Middle frontal gyrus (tissue), 1 donor: ENCODE data around the gene KCNE3.

Source experiments
- DNase-seq: peaks from one replicate; pipeline ENCODE4 v3.0.0-alpha.2; 2015; ENCODE audit warnings: low spot score; ENCODE audit errors: extremely low spot score

KCNE3 gene, protein sequence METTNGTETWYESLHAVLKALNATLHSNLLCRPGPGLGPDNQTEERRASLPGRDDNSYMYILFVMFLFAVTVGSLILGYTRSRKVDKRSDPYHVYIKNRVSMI

DNA sequence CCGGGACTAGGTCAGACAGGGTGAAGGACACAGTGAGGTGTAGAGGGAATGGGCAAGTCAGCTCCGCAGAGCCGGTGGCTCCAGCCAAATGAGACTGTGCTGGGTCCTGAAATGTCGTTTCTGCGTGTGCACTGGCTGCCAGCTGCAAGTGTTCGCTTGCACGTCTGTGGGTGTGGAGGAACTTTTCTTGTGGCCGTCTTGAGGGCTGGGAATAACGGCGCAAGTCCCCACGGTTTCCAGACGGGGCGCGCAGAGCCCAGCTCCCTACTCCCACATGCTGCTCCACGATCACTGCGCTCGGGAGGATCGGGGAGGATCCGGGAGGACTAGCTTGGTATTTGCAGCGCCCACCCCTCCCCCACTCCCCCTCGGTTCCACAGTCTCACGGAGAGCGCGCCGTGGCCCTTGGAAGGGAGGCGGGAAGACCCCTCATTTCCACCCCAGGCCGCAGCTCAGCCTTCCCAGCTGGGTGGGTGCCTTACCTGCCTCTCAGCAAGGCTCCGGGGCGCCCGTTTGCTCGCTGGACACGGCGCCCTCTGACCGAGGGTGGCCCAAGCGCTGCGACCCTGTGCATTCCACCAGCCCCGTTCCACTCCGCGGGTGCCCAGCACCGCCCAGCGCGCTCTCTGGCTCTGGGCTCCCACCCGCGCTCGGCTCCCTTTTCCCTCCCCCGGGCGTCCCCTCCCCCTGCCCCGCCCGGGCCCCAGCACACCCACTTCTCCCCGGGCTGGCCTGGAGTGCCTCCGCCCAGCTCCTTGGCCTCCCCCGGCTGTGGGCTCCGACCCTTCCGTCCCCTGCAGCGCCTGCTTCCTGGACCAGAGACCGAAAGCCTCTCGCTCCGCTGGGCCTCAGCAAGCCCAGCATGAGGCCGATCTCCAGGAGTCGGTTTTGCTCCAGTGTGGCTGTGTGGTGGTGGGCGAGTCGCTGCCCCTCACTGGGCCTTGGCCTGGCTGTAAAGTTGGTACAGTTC is at the start of gene KCNE3:
Gene KCNE3, minus strand, starts transcription at position 634 of the 970 bp plus-strand sequence. CDS start 9,986 bp downstream, outside the sequence.
- no peak for DNase-seq

DNA sequence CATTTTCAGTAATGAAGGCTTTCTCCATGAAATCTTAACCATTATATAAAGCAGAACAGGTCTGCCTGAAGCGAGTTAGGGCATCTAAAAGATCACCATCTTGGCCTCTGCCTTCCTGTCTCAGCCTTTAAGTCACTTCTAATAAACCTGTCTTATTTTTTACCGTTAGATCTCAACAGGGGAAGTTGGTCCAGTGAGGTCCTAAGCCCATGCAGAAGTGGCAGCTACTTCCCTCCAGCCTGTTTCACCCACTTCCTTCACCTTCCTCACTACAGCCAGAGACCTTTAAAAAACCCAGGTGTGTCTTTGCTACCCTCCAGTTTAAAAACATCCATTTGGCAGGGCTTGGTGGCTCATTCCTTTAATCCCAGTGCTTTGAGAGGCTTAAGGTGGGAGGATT is 40.2 kb upstream of the KCNE3 start:
- no peak for DNase-seq

GRCh38 chr11:74506823-74507222 is 39.5 kb upstream of the KCNE3 start:
- no peak for DNase-seq

GRCh38 chr11:74505911-74506310 is 38.6 kb upstream of the KCNE3 start:
- no peak for DNase-seq

GRCh38 chr11:74504100-74504691 is 36.8 kb upstream of the KCNE3 start:
- DNase-seq = no peak

- DNase-seq = no peak
These were observed 27.6 kb upstream of the KCNE3 start for GRCh38 chr11:74494916-74495315.

GRCh38 chr11:74493791-74494630 is 26.7 kb upstream of the KCNE3 start:
- no peak for DNase-seq

DNA sequence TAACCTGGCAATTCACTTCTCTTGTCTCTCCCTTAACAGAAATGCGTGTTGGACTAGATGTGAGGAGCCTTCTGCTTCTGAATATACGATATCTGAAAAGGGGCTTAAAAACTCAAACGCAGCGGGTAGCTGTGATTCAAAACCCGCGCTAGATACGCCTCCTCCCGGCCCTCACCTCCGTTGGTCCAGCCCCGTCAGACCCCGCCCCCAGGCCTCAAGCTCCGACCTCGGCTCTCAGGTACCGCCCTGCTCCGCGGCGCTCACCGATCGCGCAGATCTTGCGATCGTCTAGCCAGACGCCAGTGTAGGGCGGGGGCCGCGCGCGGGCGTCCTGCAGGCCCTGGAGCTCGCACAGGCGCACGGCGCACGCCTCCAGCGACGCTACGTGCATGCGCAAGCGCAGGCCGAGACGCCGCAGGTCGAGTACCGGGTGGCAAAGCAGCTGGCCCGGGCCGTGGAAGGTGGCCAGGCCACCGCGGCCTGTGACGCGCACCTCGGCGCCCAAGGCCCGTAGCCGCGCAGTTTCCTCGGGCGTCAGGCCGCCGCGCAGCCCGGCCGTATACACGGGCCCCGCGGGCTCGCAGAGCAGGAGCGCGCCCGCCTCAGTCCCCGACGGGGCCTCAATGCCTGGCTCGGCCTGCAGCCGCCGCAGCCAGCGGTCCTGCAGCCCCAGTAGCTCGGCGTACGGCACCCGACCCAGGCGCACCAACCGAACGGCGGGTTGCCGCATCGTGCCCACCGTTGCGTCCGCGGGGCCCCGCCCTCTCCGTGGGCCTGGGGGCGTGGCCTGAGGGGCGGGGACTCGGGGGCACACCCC is 25.8 kb upstream of the KCNE3 start, which contains the start of gene LIPT2:
Gene LIPT2, minus strand, starts transcription at position 751 of the 817 bp plus-strand sequence. Its CDS starts 21 bp downstream, at position 730.
- DNase-seq = peak; percentile 91

DNA sequence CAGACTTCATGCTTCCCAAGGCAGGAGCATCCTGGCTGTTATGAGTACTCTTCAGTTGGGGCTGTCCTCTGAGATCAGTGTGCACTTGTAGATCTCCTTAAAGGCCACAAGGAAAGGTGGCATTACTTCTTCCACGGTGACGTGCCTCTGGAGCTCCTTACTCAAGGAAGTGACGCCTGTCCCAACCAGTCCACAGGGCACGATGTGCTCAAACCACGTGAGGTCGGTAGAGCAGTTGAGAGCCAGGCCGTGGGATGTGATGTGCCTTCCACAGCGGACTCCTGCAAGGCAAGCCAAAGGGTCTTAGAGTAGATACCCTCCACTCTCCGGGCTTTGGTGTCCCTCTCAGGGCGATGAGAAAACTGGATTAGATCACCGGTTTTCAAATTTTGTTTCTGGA is 24.7 kb upstream of the KCNE3 start:
- DNase-seq = no peak

DNA sequence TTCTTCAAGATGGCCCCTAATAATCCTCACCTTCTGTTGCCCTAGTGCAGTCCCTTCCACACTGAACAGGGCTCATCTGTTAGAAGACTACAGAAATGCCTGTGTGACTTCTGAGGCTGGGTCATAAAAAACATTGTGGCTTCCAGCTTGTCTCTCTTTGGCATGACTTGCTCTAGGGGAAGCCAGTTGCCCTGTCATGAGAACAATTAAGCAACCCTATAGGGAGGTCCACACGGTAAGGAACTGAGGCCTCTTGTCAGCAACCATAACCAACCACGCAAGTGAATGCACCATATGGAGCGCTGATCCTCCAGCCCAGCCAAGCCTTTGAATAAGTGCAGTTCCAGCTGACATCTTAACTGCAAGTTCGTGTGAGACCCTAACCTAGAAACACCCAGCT is 23.6 kb upstream of the KCNE3 start:
- no peak for DNase-seq

GRCh38 chr11:74487875-74488274 is 20.5 kb upstream of the KCNE3 start:
- no peak for DNase-seq

GRCh38 chr11:74485868-74486267 is 18.5 kb upstream of the KCNE3 start:
- DNase-seq = no peak

DNA sequence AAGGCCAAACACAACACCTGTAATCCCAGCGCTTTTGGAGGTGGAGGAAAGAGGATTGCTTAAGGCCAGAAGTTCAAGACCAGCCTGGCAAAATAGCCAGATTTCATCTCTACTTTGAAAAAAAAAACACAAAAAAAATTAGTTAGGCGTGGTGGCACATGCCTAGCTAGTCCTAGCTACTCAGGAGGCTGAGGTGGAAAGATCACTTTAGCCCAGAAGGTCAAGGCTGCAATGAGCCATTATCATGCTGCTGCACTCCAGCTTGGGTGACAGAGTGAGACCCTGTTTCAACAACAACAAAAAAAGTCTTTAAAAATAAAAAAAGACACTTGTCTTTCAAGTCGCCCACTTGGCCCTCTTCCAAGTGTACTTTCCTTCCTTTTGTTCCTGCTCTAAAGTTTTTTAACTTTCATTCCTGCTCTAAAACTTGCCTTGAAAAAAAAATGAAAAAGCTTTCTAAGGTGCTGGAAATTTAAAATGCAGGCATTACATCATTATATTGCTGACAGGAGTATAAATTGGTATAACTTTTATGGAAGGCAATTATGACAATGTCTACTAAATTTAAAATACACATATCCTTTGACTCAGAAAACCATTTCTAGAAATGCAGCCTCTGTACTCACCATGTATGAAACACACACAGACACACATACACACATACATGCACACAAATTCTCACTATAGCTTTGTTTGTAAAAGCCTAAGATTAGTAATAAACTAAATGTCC is 13.5 kb upstream of the KCNE3 start:
- no peak for DNase-seq

DNA sequence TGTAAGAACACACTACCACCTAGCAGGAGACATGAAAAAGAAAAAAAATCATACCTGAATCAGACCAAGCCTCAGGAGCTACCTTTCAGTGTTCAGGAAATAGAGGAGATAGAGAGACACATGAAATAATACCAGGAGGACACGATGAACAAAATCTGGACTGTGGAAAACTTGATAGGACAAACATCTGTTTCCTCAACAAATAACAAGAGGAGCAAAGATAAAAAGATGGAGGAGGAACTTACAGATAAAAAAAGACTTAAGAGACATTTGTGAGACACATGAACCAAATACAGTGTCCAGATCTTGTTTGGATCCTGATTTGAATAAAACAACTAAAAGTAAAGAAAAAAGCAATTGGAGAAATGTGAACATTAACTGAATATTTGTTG is 12.4 kb upstream of the KCNE3 start:
- DNase-seq = no peak

- DNase-seq = no peak
These were observed 11.8 kb upstream of the KCNE3 start for GRCh38 chr11:74478877-74479731.

- DNase-seq = no peak
These were observed 9.2 kb upstream of the KCNE3 start for GRCh38 chr11:74476536-74476935.

DNA sequence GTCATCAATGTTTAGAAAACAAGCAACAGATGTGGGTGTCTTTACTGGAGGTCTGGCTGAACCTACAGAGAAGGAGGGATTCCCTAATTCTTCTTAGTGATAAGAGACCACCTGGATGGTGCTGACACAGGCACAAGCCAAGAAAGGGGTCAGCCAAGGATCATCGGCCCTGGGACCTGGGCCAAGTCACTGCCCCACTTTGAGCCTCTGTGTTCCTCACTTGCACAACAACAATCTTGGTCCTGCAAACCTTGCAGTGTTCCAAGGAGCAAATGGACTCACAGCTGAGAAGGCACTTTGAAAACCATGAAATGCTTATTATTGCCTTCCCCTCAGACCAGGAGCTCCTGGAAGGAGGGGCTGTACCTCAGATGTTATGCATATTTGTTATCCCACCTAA is 7.0 kb upstream of the KCNE3 start:
- no peak for DNase-seq

- no peak for DNase-seq
These were observed 6.2 kb upstream of the KCNE3 start for GRCh38 chr11:74473382-74474173.
